T-helper 9 cell (primary cell): Measurements from ENCODE around the gene SLC27A2.
A peak's percentile ranks its signal among the peaks of the same experiment; 100 is the strongest.
"Not testable (repeated sequence)": the region's sequence is repeated elsewhere in the genome, so short reads cannot be mapped to it uniquely, and the experiment has no call there.

Source experiments
- DNase-seq: peaks from one replicate; pipeline ENCODE4 v3.0.0-alpha.2; 2020

Gene SLC27A2

GRCh38 chr15:50164458-50164857 is 17.5 kb upstream of the SLC27A2 start:
- DNase-seq: no peak

GRCh38 chr15:50166216-50166615 is 15.8 kb upstream of the SLC27A2 start:
- DNase-seq: no peak

GRCh38 chr15:50167110-50167509 is 14.9 kb upstream of the SLC27A2 start:
- DNase-seq: no peak

- DNase-seq: no peak
Measured at GRCh38 chr15:50168379-50168778, 13.6 kb upstream of the SLC27A2 start.

GRCh38 chr15:50168783-50169411 is 13.1 kb upstream of the SLC27A2 start:
- DNase-seq: no peak

- not testable (repeated sequence) for DNase-seq
Measured at GRCh38 chr15:50172360-50172895, 9.6 kb upstream of the SLC27A2 start.

DNA sequence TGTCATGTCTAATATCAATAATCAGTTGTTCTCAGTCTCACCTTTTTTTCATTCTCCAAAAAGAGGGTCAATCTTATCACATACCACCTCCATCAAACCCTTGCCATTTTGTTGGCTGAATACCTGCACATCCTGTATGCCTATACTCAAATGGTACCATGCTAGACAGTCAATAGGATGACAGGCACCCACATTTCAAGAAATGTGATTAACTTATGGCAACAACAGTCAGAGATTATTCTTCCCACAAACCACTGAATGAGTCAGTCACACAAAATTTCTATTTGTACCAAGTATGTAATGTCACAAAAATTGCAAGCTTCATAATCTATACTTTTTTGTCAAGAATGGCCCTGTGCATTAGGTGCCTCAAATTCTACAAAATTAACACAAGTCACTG is 5.1 kb upstream of the SLC27A2 start:
- no peak for DNase-seq

- no peak for DNase-seq
Measured at GRCh38 chr15:50180091-50180490, 1.9 kb upstream of the SLC27A2 start.

DNA sequence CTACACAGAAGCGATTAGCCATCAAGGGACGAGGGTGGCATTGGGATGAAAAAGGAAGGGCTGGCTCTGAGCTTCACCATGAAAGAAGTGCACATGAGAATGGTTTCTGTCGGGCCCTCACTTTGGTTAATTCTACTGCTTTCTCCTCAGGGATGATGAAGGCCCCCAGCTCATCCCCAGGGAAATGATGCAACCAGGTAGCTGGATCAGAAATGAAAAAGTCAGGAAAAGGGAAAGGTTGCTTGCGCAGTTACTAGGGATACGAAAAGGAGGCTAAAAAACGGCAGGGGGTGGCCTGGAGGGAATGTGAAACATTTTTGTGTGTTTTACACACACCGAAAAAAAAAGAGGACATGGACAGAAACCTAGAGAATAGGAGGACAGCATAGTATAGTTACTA is 1.4 kb upstream of the SLC27A2 start:
- no peak for DNase-seq

DNA sequence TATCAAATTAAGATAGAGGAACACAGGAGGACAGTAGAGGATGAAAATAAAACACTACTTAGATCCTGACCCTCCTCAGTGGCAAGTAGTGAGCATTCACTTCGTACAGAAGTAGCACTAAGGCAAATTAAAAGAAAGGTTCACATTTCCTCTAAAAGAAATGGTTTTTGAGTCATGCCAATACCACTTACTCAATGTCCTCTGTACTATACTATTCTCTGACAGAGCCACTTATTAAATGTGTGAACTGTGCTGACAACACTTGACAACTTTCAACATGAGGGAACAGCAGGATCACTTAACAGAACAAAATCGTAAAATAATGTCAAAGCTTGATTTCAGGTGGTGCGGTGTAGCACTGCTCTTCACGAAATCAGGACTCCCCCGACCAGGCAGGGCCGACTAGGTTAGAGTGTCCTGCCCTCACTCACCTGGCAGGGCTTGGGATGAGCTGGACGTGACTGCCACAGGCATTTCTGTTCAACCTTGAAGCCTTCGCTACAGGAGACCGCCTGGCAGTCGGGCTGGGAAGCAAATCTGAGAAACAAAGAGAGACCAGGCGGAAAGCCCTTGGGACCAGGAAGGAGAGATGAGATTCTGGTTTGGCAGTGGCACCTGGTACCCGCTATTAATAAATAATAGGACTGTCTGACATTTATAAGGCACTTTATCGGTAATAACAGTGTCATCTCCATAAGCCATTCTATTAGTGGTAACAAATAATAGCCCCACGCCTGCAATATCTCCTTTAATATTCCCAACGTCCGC is 611 bp upstream of the SLC27A2 start:
- DNase-seq: no peak

GRCh38 chr15:50182219-50183013 is 420 bp downstream of the SLC27A2 start:
- DNase-seq: peak; percentile 19

DNA sequence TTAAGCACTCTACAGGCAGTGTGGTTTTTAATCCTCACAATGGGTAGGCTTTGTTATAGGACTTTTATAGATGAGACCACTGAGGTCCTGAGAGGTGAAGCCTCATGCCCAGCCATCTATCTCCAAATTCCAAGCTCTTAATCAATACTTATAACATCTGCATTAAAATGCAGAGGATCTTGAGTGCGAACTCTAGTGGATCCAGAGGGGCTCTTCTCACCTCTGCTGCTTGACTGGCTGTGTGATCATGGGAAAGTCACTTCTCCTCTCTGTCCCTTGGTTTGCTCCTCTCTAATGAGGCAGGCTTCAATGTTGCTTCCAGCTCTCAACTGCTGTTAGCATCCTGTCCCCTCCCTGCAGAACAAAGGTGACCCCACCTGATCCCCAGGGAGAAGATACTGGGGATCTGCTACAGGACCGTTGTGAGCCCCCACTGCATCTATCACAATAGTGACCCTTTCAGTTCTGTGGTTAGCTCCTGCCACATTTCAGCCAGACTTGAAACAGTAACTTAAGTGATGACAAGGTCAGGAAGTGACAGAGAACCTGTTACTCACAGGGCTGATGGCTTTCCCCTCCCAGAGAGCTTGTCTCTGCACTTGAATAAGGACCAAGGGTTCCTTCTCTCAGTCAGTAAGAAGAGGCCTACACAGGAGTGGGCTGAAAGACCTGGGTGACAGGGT is 1.3 kb downstream of the SLC27A2 start:
- no peak for DNase-seq

GRCh38 chr15:50184863-50185504 is 3.0 kb downstream of the SLC27A2 start:
- DNase-seq: no peak

DNA sequence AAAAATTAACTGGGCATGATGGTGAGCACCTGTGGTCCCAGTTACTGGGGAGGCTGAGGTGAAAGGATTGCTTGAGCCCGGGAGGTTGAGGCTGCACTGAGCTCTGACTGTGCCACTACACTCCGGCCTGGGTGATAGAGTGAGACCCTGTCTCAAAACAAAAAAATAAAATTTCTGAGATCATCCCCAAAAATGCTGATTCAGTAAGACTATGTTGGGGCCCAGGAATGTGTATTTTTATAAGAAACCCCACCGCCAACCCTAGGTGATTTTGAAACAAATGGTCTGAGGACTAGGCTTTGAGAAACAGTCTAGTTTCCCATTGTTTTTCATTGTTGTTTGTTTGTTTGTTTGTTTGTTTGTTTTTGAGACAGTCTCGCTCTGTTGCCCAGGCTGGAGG is 4.1 kb downstream of the SLC27A2 start:
- no peak for DNase-seq

GRCh38 chr15:50186752-50187151 is 4.8 kb downstream of the SLC27A2 start:
- no peak for DNase-seq

GRCh38 chr15:50187525-50187924 is 5.5 kb downstream of the SLC27A2 start:
- no peak for DNase-seq

GRCh38 chr15:50187997-50188396 is 6.0 kb downstream of the SLC27A2 start:
- no peak for DNase-seq

DNA sequence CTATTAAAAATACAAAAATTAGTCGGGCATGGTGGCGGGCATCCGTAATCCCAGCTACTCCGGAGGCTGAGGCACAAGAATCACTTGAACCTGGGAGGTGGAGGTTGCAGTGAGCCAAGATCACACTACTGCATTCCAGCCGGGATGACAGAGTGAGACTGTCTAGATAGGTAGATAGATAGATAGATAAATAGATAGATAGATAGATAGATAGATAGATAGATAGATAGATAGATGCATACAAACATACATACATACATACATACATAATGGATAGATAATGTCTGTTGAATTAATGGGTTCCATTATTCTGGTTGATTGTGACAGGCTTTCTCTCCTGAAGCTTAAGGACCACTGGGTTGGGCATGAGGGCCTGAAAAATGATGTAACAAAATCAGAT is 6.8 kb downstream of the SLC27A2 start:
- not testable (repeated sequence) for DNase-seq

- no peak for DNase-seq
Measured at GRCh38 chr15:50189633-50190032, 7.6 kb downstream of the SLC27A2 start.

GRCh38 chr15:50190166-50190570 is 8.2 kb downstream of the SLC27A2 start:
- no peak for DNase-seq

DNA sequence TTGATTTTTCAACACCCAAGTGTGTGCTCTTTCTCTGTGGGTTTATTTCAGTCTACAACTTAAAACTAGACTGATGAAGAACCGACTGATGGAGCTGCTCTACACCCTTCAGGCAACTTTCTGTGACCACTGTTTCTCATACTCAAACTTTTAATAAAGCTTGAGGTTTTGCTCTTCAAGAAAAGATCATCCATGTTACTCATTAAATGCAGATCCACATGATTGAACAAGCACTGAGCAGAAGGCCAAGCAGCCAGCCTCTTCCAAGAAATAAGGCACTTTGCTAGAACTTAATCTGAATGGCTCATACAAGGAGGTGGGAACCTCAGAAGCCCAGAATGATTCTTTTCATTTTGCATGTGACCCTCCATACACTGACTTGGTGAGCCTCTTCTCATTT is 8.7 kb downstream of the SLC27A2 start:
- no peak for DNase-seq

- no peak for DNase-seq
Measured at GRCh38 chr15:50192164-50192563, 10.2 kb downstream of the SLC27A2 start.
